GM23338 (cell line): ENCODE data around the gene TMEM255B. TPM values are rescaled to one million over a fixed set of nuclear protein-coding genes. Genes with fewer than 3 reads are reported as not detected.

Experiments
- ATAC-seq: fragments of 200-7000 bp; cut with Tn5 transposase; 3 replicates; pipeline ENCODE4 v1.9.1; 2020
- DNase-seq: peaks from one replicate; pipeline ENCODE4 v3.0.0-alpha.2; 2015; ENCODE audit warnings: low spot score
- H2AFZ ChIP-seq: fragments of 200-600 bp; sonication (generic); 2 replicates; pipeline ENCODE4 v1.8.0; 2016; ENCODE audit warnings: antibody characterized with exemption, mild to moderate bottlenecking, moderate library complexity
- H3F3A ChIP-seq: fragments of 200-600 bp; sonication (generic); replicated peaks from 2 replicates; pipeline ENCODE4 v1.8.0; 2017; ENCODE audit warnings: antibody characterized with exemption, mixed run types, low read depth
- H3K27ac ChIP-seq: fragments of 200-600 bp; sonication (generic); 2 replicates; pipeline ENCODE4 v1.6.1; 2016; ENCODE audit warnings: low read depth
- H3K27me3 ChIP-seq: fragments of 200-600 bp; sonication (generic); 2 replicates; pipeline ENCODE4 v1.8.0; 2016; ENCODE audit warnings: mild to moderate bottlenecking, mixed run types, moderate library complexity; ENCODE audit not compliant: insufficient read depth
- H3K36me3 ChIP-seq: fragments of 200-600 bp; sonication (generic); 2 replicates; pipeline ENCODE4 v1.8.0; 2016; ENCODE audit warnings: mild to moderate bottlenecking; ENCODE audit not compliant: insufficient read depth
- H3K4me1 ChIP-seq: fragments of 200-600 bp; sonication (generic); 2 replicates; pipeline ENCODE4 v1.8.0; 2016; ENCODE audit warnings: mild to moderate bottlenecking, moderate library complexity; ENCODE audit not compliant: insufficient read depth
- H3K4me2 ChIP-seq: fragments of 200-600 bp; sonication (generic); 2 replicates; pipeline ENCODE4 v1.7.1; 2017; ENCODE audit warnings: mixed run types
- H3K4me3 ChIP-seq: fragments of 200-600 bp; sonication (generic); 2 replicates; pipeline ENCODE4 v1.6.1; 2016; ENCODE audit warnings: mixed run types
- H3K79me2 ChIP-seq: fragments of 200-600 bp; sonication (generic); replicated peaks from 2 replicates; pipeline ENCODE4 v1.8.0; 2017; ENCODE audit warnings: mild to moderate bottlenecking; ENCODE audit not compliant: insufficient read depth
- H3K9me2 ChIP-seq: fragments of 200-600 bp; sonication (generic); 2 replicates; pipeline ENCODE4 v1.8.0; 2017; ENCODE audit not compliant: insufficient read depth
- H4K20me1 ChIP-seq: fragments of 200-600 bp; sonication (generic); replicated peaks from 2 replicates; pipeline ENCODE4 v1.8.0; 2017; ENCODE audit warnings: mild to moderate bottlenecking; ENCODE audit not compliant: insufficient read depth
- H3K27ac Mint-ChIP-seq: 2 replicates; pipeline ENCODE4 v1.8.0; 2020; ENCODE audit warnings: inconsistent platforms, mild to moderate bottlenecking, moderate library complexity, mixed read lengths
- H3K27me3 Mint-ChIP-seq: 3 replicates; pipeline ENCODE4 v1.8.0; 2022; ENCODE audit warnings: low read depth, mild to moderate bottlenecking, moderate library complexity, mixed read lengths, inconsistent platforms; ENCODE audit not compliant: insufficient read depth, poor library complexity
- H3K36me3 Mint-ChIP-seq: 3 replicates; pipeline ENCODE4 v1.8.0; 2021; ENCODE audit warnings: low read depth, mild to moderate bottlenecking, inconsistent platforms, moderate library complexity, mixed read lengths
- H3K4me1 Mint-ChIP-seq: 3 replicates; pipeline ENCODE4 v1.8.0; 2020; ENCODE audit warnings: mild to moderate bottlenecking, inconsistent platforms, mixed read lengths
- H3K4me3 Mint-ChIP-seq: 3 replicates; pipeline ENCODE4 v1.8.0; 2021; ENCODE audit warnings: moderate library complexity, mild to moderate bottlenecking, inconsistent platforms, mixed read lengths
- H3K9me3 Mint-ChIP-seq: 3 replicates; pipeline ENCODE4 v1.8.0; 2020; ENCODE audit warnings: moderate library complexity, mild to moderate bottlenecking, inconsistent platforms, mixed read lengths
- CREB1 ChIP-seq: fragments of 250-450 bp; sonication (Bioruptor Pico); IDR thresholded peaks from 2 replicates; pipeline ENCODE4 v1.5.0; 2020; ENCODE audit warnings: low read depth, mild to moderate bottlenecking, moderate library complexity
- CTCF ChIP-seq, 2 experiments: fragments of 200-600 bp in 1 of 2; sonication (generic) in 1 of 2; conservative IDR thresholded peaks; 2 replicates each; pipeline versions ENCODE4 v1.5.1 to v1.6.1; 2016 to 2017; ENCODE audit warnings: antibody characterized with exemption in 2 of 2, low read depth in 2 of 2, mild to moderate bottlenecking in 2 of 2, moderate library complexity in 1 of 2
- EZH2 ChIP-seq: fragments of 200-600 bp; sonication (generic); IDR thresholded peaks from one replicate; pipeline ENCODE4 v1.8.0; 2017; ENCODE audit warnings: antibody characterized with exemption, mild to moderate bottlenecking, low read depth; ENCODE audit not compliant: unreplicated experiment
- EZH2phosphoT487 ChIP-seq: fragments of 200-600 bp; sonication (generic); IDR thresholded peaks from one replicate; pipeline ENCODE4 v1.8.1; 2018; ENCODE audit warnings: antibody characterized with exemption; ENCODE audit not compliant: unreplicated experiment
- JUNB ChIP-seq: IDR thresholded peaks from one replicate; pipeline ENCODE4 v1.6.1; 2016; ENCODE audit warnings: antibody characterized with exemption; ENCODE audit not compliant: unreplicated experiment
- NANOG ChIP-seq: IDR thresholded peaks from 2 replicates; pipeline ENCODE4 v1.6.1; 2016; ENCODE audit warnings: antibody characterized with exemption, borderline replicate concordance
- REST ChIP-seq: IDR thresholded peaks from one replicate; pipeline ENCODE4 v1.6.1; 2018; ENCODE audit warnings: antibody characterized with exemption; ENCODE audit not compliant: unreplicated experiment
- STAT1 ChIP-seq: IDR thresholded peaks from one replicate; pipeline ENCODE4 v1.6.1; 2016; ENCODE audit warnings: antibody characterized with exemption; ENCODE audit not compliant: unreplicated experiment
- ZNF114 ChIP-seq: fragments of 250-450 bp; sonication (Bioruptor Pico); IDR thresholded peaks from 2 replicates; pipeline ENCODE4 v1.5.0; 2020; ENCODE audit warnings: mild to moderate bottlenecking, moderate library complexity
- ZNF331 ChIP-seq: fragments of 250-450 bp; sonication (Bioruptor Pico); IDR thresholded peaks from 2 replicates; pipeline ENCODE4 v1.5.0; 2020; ENCODE audit warnings: low read depth, mild to moderate bottlenecking, moderate library complexity
- polyA plus RNA-seq: library from polyadenylated mRNA; unstranded; fragments of >200 nt; fragmentation: Nextera tagmentation; extraction: Ambion mirVana; gene quantifications from 2 replicates; pipeline ENCODE4 v1.2.1, GENCODE V29; 2016
- total RNA-seq: library from RNA; depleted of rRNA; stranded (reverse); fragments of >200 nt; shearing (Covaris generic); gene quantifications from 2 replicates; pipeline ENCODE4 v1.2.3, GENCODE V29; 2014

Gene TMEM255B
- total and polyA plus RNA-seq, 2 experiments from 2014 or later: 0.69 to 4.4 TPM

- peaks cover 37% of the 10 kb centered on the region for H3K27me3 Mint-ChIP-seq
- DNase-seq: no peak
- H3K4me1 Mint-ChIP-seq: peaks cover 39% of the 10 kb centered on the region
- Histone ChIP-seq H3F3A (peaks cover 19% of the 10 kb centered on the region; the same call in 1 of the 2 replicates), H3K79me2 (peaks cover 5% of the 10 kb centered on the region; the same call in 1 of the 2 replicates), H3K4me2 (peak overlapping the region; percentile 76), H3K27me3 (peaks cover 33% of the 10 kb centered on the region), H2AFZ (peak overlapping the region; percentile 78), H3K4me1 (peaks cover 34% of the 10 kb centered on the region), H3K9me2 (no peaks in the 10 kb centered on the region), H3K36me3 (no peaks in the 10 kb centered on the region), H3K4me3 (peak overlapping the region; percentile 73), H3K27ac (no peak overlapping the region), H4K20me1 (no peaks in the 10 kb centered on the region)
- TF ChIP-seq STAT1 (no peak), JUNB (no peak), EZH2phosphoT487 (no peak), EZH2 (peak; percentile 25)
- peaks cover 7% of the 10 kb centered on the region for H3K36me3 Mint-ChIP-seq
- peaks cover 8% of the 10 kb centered on the region; the same call in 1 of the 3 replicates for H3K9me3 Mint-ChIP-seq
- peak overlapping the region; percentile 80 for H3K4me3 Mint-ChIP-seq
- peak overlapping the region; percentile 28; the same call in 1 of the 2 replicates for H3K27ac Mint-ChIP-seq
- ATAC-seq: no peak
These were observed 105.4 kb downstream of the TMEM255B start for GRCh38 chr13:113864273-113864890.

GRCh38 chr13:113865427-113865826, 106.4 kb downstream of the TMEM255B start:
- no peak overlapping the region for H3K27ac Mint-ChIP-seq
- no peak for TF ChIP-seq CTCF (conservative IDR thresholded peaks at IDR 0.05; ENCODE audit: low read depth in 2 of 2)
- TF ChIP-seq ZNF114 (CRISPR knock-in tag): no peak
- no peak for TF ChIP-seq EZH2phosphoT487
- no peak for TF ChIP-seq CREB1 (CRISPR knock-in tag)
- TF ChIP-seq NANOG: no peak
- no peak for TF ChIP-seq ZNF331 (CRISPR knock-in tag)
- no peak for TF ChIP-seq STAT1
- no peak for TF ChIP-seq REST

More at GRCh38 chr13:113865427-113865826, 106.4 kb downstream of the TMEM255B start:
- no peaks in the 10 kb centered on the region for H3K36me3 ChIP-seq
- peak overlapping the region; percentile 30; the same call in 2 of the 3 replicates for H3K4me3 Mint-ChIP-seq
- peaks cover 33% of the 10 kb centered on the region for H3K27me3 ChIP-seq
- peaks cover 37% of the 10 kb centered on the region for H3K27me3 Mint-ChIP-seq
- H3K36me3 Mint-ChIP-seq: peaks cover 5% of the 10 kb centered on the region; the same call in 2 of the 3 replicates
- ATAC-seq: no peak
- H3K27ac ChIP-seq: no peak overlapping the region
- H4K20me1 ChIP-seq: no peaks in the 10 kb centered on the region
- peaks cover 14% of the 10 kb centered on the region; the same call in 1 of the 2 replicates for H3F3A ChIP-seq
- H2AFZ ChIP-seq: no peak overlapping the region
- H3K4me3 ChIP-seq: no peak overlapping the region
- peaks cover 28% of the 10 kb centered on the region for H3K4me1 Mint-ChIP-seq
- no peak for DNase-seq
- peaks cover 25% of the 10 kb centered on the region for H3K4me1 ChIP-seq
- 0 out of 2 replicates have a peak, but pooled peaks cover 3% of the 10 kb centered on the region for H3K79me2 ChIP-seq
- peaks cover 8% of the 10 kb centered on the region; the same call in 1 of the 3 replicates for H3K9me3 Mint-ChIP-seq
- no peak overlapping the region for H3K4me2 ChIP-seq
- no peaks in the 10 kb centered on the region for H3K9me2 ChIP-seq
